Measurements from ENCODE around the gene USP7.
"Not testable (repeated sequence)": the region's sequence is repeated elsewhere in the genome, so short reads cannot be mapped to it uniquely, and the experiment has no call there.

USP7 gene

GRCh38 chr16:8986111-8986510, 22.4 kb upstream of the USP7 start:
- no peak overlapping the region for H3K4me3 Mint-ChIP-seq
- H3K9me3 Mint-ChIP-seq, result peaks cover 3% of the 10 kb centered on the region
- peaks cover 23% of the 10 kb centered on the region for H3K27me3 Mint-ChIP-seq (ENCODE audit: low read depth)

GRCh38 chr16:8982816-8983215, 19.1 kb upstream of the USP7 start:
- Mint-ChIP-seq H3K27me3 (ENCODE audit: low read depth) (peaks cover 23% of the 10 kb centered on the region), H3K4me1 (no peaks in the 10 kb centered on the region), H3K27ac (no peak overlapping the region), H3K4me3 (no peak overlapping the region), H3K36me3 (ENCODE audit: low read depth) (no peaks in the 10 kb centered on the region), H3K9me3 (peaks cover 5% of the 10 kb centered on the region)
- TF ChIP-seq CTCF (IDR thresholded peaks at IDR 0.05; ENCODE audit: unreplicated experiment in 3 of 3), result no peak

More at GRCh38 chr16:8986111-8986510, 22.4 kb upstream of the USP7 start:
- H3K4me1 Mint-ChIP-seq, result no peaks in the 10 kb centered on the region
- no peaks in the 10 kb centered on the region for H3K36me3 Mint-ChIP-seq (ENCODE audit: low read depth)
- H3K27ac Mint-ChIP-seq, result no peak overlapping the region
- TF ChIP-seq CTCF (IDR thresholded peaks at IDR 0.05; ENCODE audit: unreplicated experiment in 3 of 3), result no peak

GRCh38 chr16:8981901-8982300, 18.2 kb upstream of the USP7 start:
- H3K27ac Mint-ChIP-seq; H3K4me3 Mint-ChIP-seq; H3K4me1 Mint-ChIP-seq; H3K36me3 Mint-ChIP-seq (ENCODE audit: low read depth): not testable (repeated sequence)
- Mint-ChIP-seq H3K9me3 (peaks cover 13% of the 10 kb centered on the region), H3K27me3 (ENCODE audit: low read depth) (peaks cover 20% of the 10 kb centered on the region)

GRCh38 chr16:8976189-8976588, 12.5 kb upstream of the USP7 start:
- not testable (repeated sequence) for H3K4me3 Mint-ChIP-seq; H3K36me3 Mint-ChIP-seq (ENCODE audit: low read depth); H3K4me1 Mint-ChIP-seq; H3K27ac Mint-ChIP-seq
- Mint-ChIP-seq H3K9me3 (peaks cover 13% of the 10 kb centered on the region), H3K27me3 (ENCODE audit: low read depth) (peaks cover 18% of the 10 kb centered on the region)

GRCh38 chr16:8975039-8975438, 11.3 kb upstream of the USP7 start:
- H3K27me3 Mint-ChIP-seq (ENCODE audit: low read depth), result peaks cover 17% of the 10 kb centered on the region
- no peak overlapping the region for H3K27ac Mint-ChIP-seq
- H3K9me3 Mint-ChIP-seq, result peaks cover 13% of the 10 kb centered on the region
- H3K4me3 Mint-ChIP-seq, result no peak overlapping the region
- H3K4me1 Mint-ChIP-seq, result peaks cover 5% of the 10 kb centered on the region
- no peak for TF ChIP-seq CTCF (IDR thresholded peaks at IDR 0.05; ENCODE audit: unreplicated experiment in 3 of 3)
- no peaks in the 10 kb centered on the region for H3K36me3 Mint-ChIP-seq (ENCODE audit: low read depth)

GRCh38 chr16:8972843-8973586, 9.3 kb upstream of the USP7 start:
- no peak overlapping the region for H3K27ac Mint-ChIP-seq
- no peak overlapping the region for H3K4me3 Mint-ChIP-seq
- H3K9me3 Mint-ChIP-seq, result peaks cover 10% of the 10 kb centered on the region
- no peak for TF ChIP-seq CTCF (IDR thresholded peaks at IDR 0.05; ENCODE audit: unreplicated experiment in 3 of 3)
- peaks cover 14% of the 10 kb centered on the region for H3K27me3 Mint-ChIP-seq (ENCODE audit: low read depth)
- H3K36me3 Mint-ChIP-seq (ENCODE audit: low read depth), result no peaks in the 10 kb centered on the region
- H3K4me1 Mint-ChIP-seq, result peaks cover 5% of the 10 kb centered on the region

- Mint-ChIP-seq H3K4me3 (no peak overlapping the region), H3K27ac (no peak overlapping the region), H3K9me3 (no peaks in the 10 kb centered on the region), H3K4me1 (peaks cover 11% of the 10 kb centered on the region), H3K27me3 (ENCODE audit: low read depth) (peaks cover 14% of the 10 kb centered on the region), H3K36me3 (ENCODE audit: low read depth) (no peaks in the 10 kb centered on the region)
- TF ChIP-seq CTCF (IDR thresholded peaks at IDR 0.05; ENCODE audit: unreplicated experiment in 3 of 3), result no peak
Measured at GRCh38 chr16:8971416-8971815, 7.7 kb upstream of the USP7 start.

GRCh38 chr16:8969202-8969897, 5.6 kb upstream of the USP7 start:
- peaks cover 11% of the 10 kb centered on the region for H3K4me1 Mint-ChIP-seq
- not testable (repeated sequence) for H3K9me3 Mint-ChIP-seq; H3K27ac Mint-ChIP-seq; H3K36me3 Mint-ChIP-seq (ENCODE audit: low read depth); H3K4me3 Mint-ChIP-seq
- H3K27me3 Mint-ChIP-seq (ENCODE audit: low read depth), result peaks cover 12% of the 10 kb centered on the region

GRCh38 chr16:8968054-8968453, 4.3 kb upstream of the USP7 start:
- not testable (repeated sequence) for H3K4me1 Mint-ChIP-seq; H3K27me3 Mint-ChIP-seq (ENCODE audit: low read depth); H3K4me3 Mint-ChIP-seq; H3K36me3 Mint-ChIP-seq (ENCODE audit: low read depth); H3K9me3 Mint-ChIP-seq; H3K27ac Mint-ChIP-seq
